IMR-90 (cell line): Measurements from ENCODE around the gene TXNDC16. TPM values are rescaled to one million over a fixed set of nuclear protein-coding genes. Genes with fewer than 3 reads are reported as not detected.

ENCODE experiments used
- ATAC-seq: fragments of 200-7000 bp; cut with Tn5 transposase; 2 replicates; pipeline ENCODE4 v1.9.1; 2020; ENCODE audit warnings: low read depth, mild to moderate bottlenecking, moderate library complexity
- BruUV-seq: library from RNA; stranded (reverse); fragments of 400-500 nt; replicated peaks from 2 replicates; lab custom pipeline; 2021; lab: Mats Ljungman, UMichigan
- CTCF ChIA-PET: fragments of 300-600 bp; formaldehyde crosslinking; extraction: SDS; loops from one replicate; lab custom pipeline; 2021; ENCODE audit warnings: antibody characterized with exemption; lab: Yijun Ruan, JAX
- POLR2A ChIA-PET: fragments of 300-600 bp; sonication (Branson Sonifier 250); formaldehyde crosslinking; loops from one replicate; lab custom pipeline; 2022; ENCODE audit warnings: antibody characterized with exemption; ENCODE audit not compliant: unreplicated experiment; lab: Charles Lee
- DNase-seq: peaks from one replicate; pipeline ENCODE4 v3.0.0; 2013
- H2AFZ ChIP-seq: replicated peaks from 2 replicates; pipeline ENCODE3; 2013; ENCODE audit warnings: low read length, mild to moderate bottlenecking; ENCODE audit not compliant: poor library complexity
- H2AK5ac ChIP-seq: 2 replicates; pipeline ENCODE4 v1.6.1; 2013; ENCODE audit warnings: low read depth, low read length, inconsistent platforms
- H2AK9ac ChIP-seq: replicated peaks from 2 replicates; pipeline ENCODE3; 2013; ENCODE audit warnings: mild to moderate bottlenecking, low read depth, low read length, moderate library complexity; ENCODE audit not compliant: poor library complexity
- H2BK120ac ChIP-seq: 2 replicates; pipeline ENCODE4 v1.6.1; 2013; ENCODE audit warnings: low read depth, low read length, inconsistent platforms
- H2BK15ac ChIP-seq: 3 replicates; pipeline ENCODE4 v1.6.1; 2013; ENCODE audit warnings: low read depth, low read length, inconsistent platforms
- H2BK20ac ChIP-seq: 2 replicates; pipeline ENCODE4 v1.6.1; 2013; ENCODE audit warnings: low read depth, mild to moderate bottlenecking, inconsistent platforms, low read length, moderate library complexity
- H2BK5ac ChIP-seq: 2 replicates; pipeline ENCODE4 v1.6.1; 2013; ENCODE audit warnings: mild to moderate bottlenecking, low read depth, low read length, inconsistent platforms; ENCODE audit not compliant: poor library complexity, severe bottlenecking
- H3K14ac ChIP-seq: replicated peaks from 2 replicates; pipeline ENCODE4 v1.6.1; 2013; ENCODE audit warnings: low read depth, low read length, inconsistent platforms
- H3K18ac ChIP-seq: 2 replicates; pipeline ENCODE4 v1.6.1; 2013; ENCODE audit warnings: low read depth, low read length, control low read depth
- H3K23ac ChIP-seq: 2 replicates; pipeline ENCODE4 v1.6.1; 2013; ENCODE audit warnings: low read depth, low read length, inconsistent platforms
- H3K27ac ChIP-seq: 2 replicates; pipeline ENCODE4 v1.5.1; 2013; ENCODE audit warnings: mild to moderate bottlenecking, control low read depth, low read length; ENCODE audit not compliant: insufficient read depth
- H3K27me3 ChIP-seq: 2 replicates; pipeline ENCODE4 v1.6.1; 2013; ENCODE audit warnings: low read length; ENCODE audit not compliant: control insufficient read depth, insufficient read depth
- H3K36me3 ChIP-seq: 2 replicates; pipeline ENCODE4 v1.6.1; 2013; ENCODE audit warnings: low read length, mixed read lengths; ENCODE audit not compliant: control insufficient read depth, insufficient read depth
- H3K4ac ChIP-seq: 2 replicates; pipeline ENCODE4 v1.6.1; 2013; ENCODE audit warnings: low read depth, low read length, inconsistent platforms
- H3K4me1 ChIP-seq: 2 replicates; pipeline ENCODE4 v1.6.1; 2013; ENCODE audit warnings: low read length, mixed read lengths; ENCODE audit not compliant: control insufficient read depth, insufficient read depth
- H3K4me2 ChIP-seq: 2 replicates; pipeline ENCODE4 v1.6.1; 2013; ENCODE audit warnings: low read depth, mild to moderate bottlenecking, control low read depth, low read length, moderate library complexity
- H3K4me3 ChIP-seq: 2 replicates; pipeline ENCODE4 v1.5.1; 2013; ENCODE audit warnings: low read depth, mild to moderate bottlenecking, control low read depth, low read length, moderate library complexity; ENCODE audit not compliant: insufficient read depth
- H3K56ac ChIP-seq: 2 replicates; pipeline ENCODE4 v1.6.1; 2013; ENCODE audit warnings: low read length, inconsistent platforms; ENCODE audit not compliant: insufficient read depth; ENCODE audit errors: extremely low read depth
- H3K79me1 ChIP-seq, 2 experiments: 2 replicates each; pipeline ENCODE4 v1.6.1; 2013; ENCODE audit warnings: low read length in 2 of 2, inconsistent platforms in 1 of 2, low read depth in 1 of 2
- H3K9ac ChIP-seq: 2 replicates; pipeline ENCODE4 v1.6.1; 2013; ENCODE audit warnings: low read depth, low read length, control low read depth
- H3K9me1 ChIP-seq: 2 replicates; pipeline ENCODE4 v1.6.1; 2013; ENCODE audit warnings: low read length, inconsistent platforms; ENCODE audit not compliant: insufficient read depth
- H3K9me3 ChIP-seq: 2 replicates; pipeline ENCODE4 v1.6.1; 2013; ENCODE audit warnings: low read length; ENCODE audit not compliant: control insufficient read depth, insufficient read depth
- H4K20me1 ChIP-seq: 2 replicates; pipeline ENCODE4 v1.6.1; 2013; ENCODE audit warnings: low read length, inconsistent platforms; ENCODE audit not compliant: insufficient read depth
- H4K5ac ChIP-seq: 2 replicates; pipeline ENCODE4 v1.6.1; 2013; ENCODE audit warnings: mild to moderate bottlenecking, low read depth, low read length, control low read depth
- H4K8ac ChIP-seq, 2 experiments: 2 replicates each; pipeline ENCODE4 v1.6.1; 2013; ENCODE audit warnings: low read depth in 2 of 2, low read length in 2 of 2, control low read depth in 1 of 2, inconsistent platforms in 1 of 2
- H4K91ac ChIP-seq: 2 replicates; pipeline ENCODE4 v1.6.1; 2013; ENCODE audit warnings: low read depth, low read length, inconsistent platforms; ENCODE audit not compliant: insufficient read depth
- CHD1 ChIP-seq: IDR thresholded peaks from 2 replicates; pipeline ENCODE4 v1.6.1; 2012; ENCODE audit warnings: low read depth, low read length, improper control_type of control experiment
- CTCF ChIP-seq: conservative IDR thresholded peaks from 2 replicates; pipeline ENCODE4 v1.5.1; 2012; ENCODE audit warnings: mild to moderate bottlenecking, low read depth, low read length, improper control_type of control experiment
- MAFK ChIP-seq: IDR thresholded peaks from 2 replicates; pipeline ENCODE4 v1.6.1; 2012; ENCODE audit warnings: low read depth, low read length, improper control_type of control experiment
- WGBS, 2 experiments: methylation state at CpG; one replicate each; pipeline versions ENCODE4 v1.1.5 to v1.1.7; 2013; ENCODE audit warnings: missing lambda C conversion rate in 2 of 2; ENCODE audit not compliant: insufficient read length in 1 of 2; ENCODE audit errors: extremely low coverage in 2 of 2; 5-methylcytosine and 5-hydroxymethylcytosine counted together
- dilution Hi-C: fragments of 300-500 bp; cut with HindIII; formaldehyde crosslinking; loops from one replicate; pipeline ENCODE4 v1.14.3; 2018; ENCODE audit warnings: low sequenced_read_pairs; ENCODE audit not compliant: unreplicated experiment
- in situ Hi-C: fragments of 300-500 bp; cut with MboI; formaldehyde crosslinking; loops from 3 replicates; pipeline ENCODE4 v1.14.3; 2019; ENCODE audit warnings: low sequenced_read_pairs, inconsistent platforms, mixed read lengths
- intact Hi-C: fragments of 100-400 bp; cut with micrococcal nuclease; formaldehyde crosslinking; loops from 2 replicates; pipeline ENCODE4 v1.10.0; 2022
- polyA plus RNA-seq, 3 experiments: library from polyadenylated mRNA; depleted of rRNA; stranded (reverse); fragments of >200 nt; gene quantifications; 2 replicates each; pipeline ENCODE4 v1.2.3, GENCODE V29; 2012; ENCODE audit warnings: low replicate concordance in 1 of 3
- total RNA-seq: library from RNA; depleted of rRNA; stranded (reverse); fragments of >200 nt; gene quantifications from 2 replicates; pipeline ENCODE4 v1.2.3, GENCODE V29; 2012

Gene TXNDC16
- total and polyA plus RNA-seq, 2 of the 4 experiments (the other 2 are of a cell fraction), result 1.4 TPM

DNA sequence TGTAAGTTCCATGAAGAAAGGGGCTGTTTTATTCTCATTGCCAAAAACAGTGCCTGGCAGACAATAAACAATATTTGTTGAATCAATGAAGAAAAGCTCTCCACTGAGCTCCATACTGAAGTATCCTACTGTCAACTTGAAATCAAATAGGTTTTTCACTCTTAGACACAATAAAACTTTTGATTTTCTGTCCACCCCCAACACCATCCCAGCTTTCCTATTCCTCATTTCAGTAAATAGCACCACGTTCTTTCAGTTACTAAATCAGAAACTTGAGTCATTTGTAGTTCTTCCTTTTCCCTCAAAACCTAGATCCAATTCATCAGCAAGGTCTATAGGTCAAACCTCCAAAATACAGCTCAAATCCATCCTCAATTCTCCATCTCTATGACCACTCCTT is 124.8 kb downstream of the TXNDC16 start:
- no peak overlapping the region for H3K4me3 ChIP-seq
- in situ Hi-C loops (no loop called here), dilution Hi-C loops (no loop called here), intact Hi-C loops (no loop called here)
- no peak overlapping the region for H3K23ac ChIP-seq
- no peak overlapping the region for H3K27ac ChIP-seq
- TF ChIP-seq CTCF, result no peak
- TF ChIP-seq CHD1, result no peak
- no peak for TF ChIP-seq MAFK
- H2AK5ac ChIP-seq, result no peak overlapping the region
- no peak overlapping the region for H2AK9ac ChIP-seq
- H3K36me3 ChIP-seq, result no peaks in the 10 kb centered on the region
- no peak overlapping the region for H4K8ac ChIP-seq
- ATAC-seq (no peak), DNase-seq (no peak)
- H3K9me1 ChIP-seq, result no peaks in the 10 kb centered on the region
- no peaks in the 10 kb centered on the region for H3K9me3 ChIP-seq
- H4K20me1 ChIP-seq, result no peaks in the 10 kb centered on the region
- H2AFZ ChIP-seq, result no peak overlapping the region
- H3K9ac ChIP-seq, result no peak overlapping the region
- H3K79me1 ChIP-seq, result no peaks in the 10 kb centered on the region
- H4K5ac ChIP-seq, result no peak overlapping the region
- H3K14ac ChIP-seq, result no peak overlapping the region
- H3K18ac ChIP-seq, result no peak overlapping the region
- H3K27me3 ChIP-seq, result no peaks in the 10 kb centered on the region
- no peak overlapping the region for H4K91ac ChIP-seq
- no peak overlapping the region for H3K4ac ChIP-seq
- H2BK20ac ChIP-seq, result no peak overlapping the region
- H2BK15ac ChIP-seq, result no peak overlapping the region
- BruUV-seq, result no TSS peak
- H3K56ac ChIP-seq, result no peak overlapping the region
- ChIA-PET POLR2A (no interaction called here), CTCF (no interaction called here)
- WGBS, 2 experiments, result 90% methylated on average over 1 of the region's 1 CpG; no CpG with 5 or more reads in 1 of the 2 experiments
- H2BK5ac ChIP-seq, result no peak overlapping the region
- no peak overlapping the region for H3K4me2 ChIP-seq
- H3K4me1 ChIP-seq, result no peaks in the 10 kb centered on the region
- no peak overlapping the region for H2BK120ac ChIP-seq
